Ovary (tissue), 9 donors: ENCODE measurements around the gene SEC24D. TPM values are rescaled to one million over a fixed set of nuclear protein-coding genes. Genes with fewer than 3 reads are reported as not detected.

Experiments used
- DNase-seq, 5 donors: peaks; one replicate each; pipeline ENCODE4 v3.0.0-alpha.2; 2019 to 2020
- H3K27ac ChIP-seq, 2 donors: fragments of 200-600 bp; one replicate each; pipeline versions ENCODE4 v1.5.1 to v1.8.0; 2019 to 2022
- H3K27me3 ChIP-seq: fragments of 200-600 bp; one replicate; pipeline ENCODE4 v1.8.0; 2022
- H3K36me3 ChIP-seq: fragments of 200-600 bp; sonication (generic); one replicate; pipeline ENCODE4 v1.5.1; 2019
- H3K4me1 ChIP-seq: one replicate; pipeline ENCODE4 v1.8.1; 2013; ENCODE audit warnings: mild to moderate bottlenecking, moderate library complexity; ENCODE audit not compliant: insufficient read depth
- H3K4me3 ChIP-seq: fragments of 200-600 bp; sonication (generic); one replicate; pipeline ENCODE4 v1.5.1; 2017
- H3K9me3 ChIP-seq, 2 donors: fragments of 200-600 bp in 1 of 2; sonication (generic) in 1 of 2; one replicate each; pipeline versions ENCODE4 v1.5.1 to v1.8.1; 2013 to 2019; ENCODE audit warnings: mild to moderate bottlenecking in 1 of 2, moderate library complexity in 1 of 2
- EP300 ChIP-seq: sonication (generic); formaldehyde crosslinking; IDR thresholded peaks from one replicate; pipeline ENCODE4 v1.6.1; 2017; ENCODE audit warnings: antibody characterized with exemption
- POLR2A ChIP-seq: fragments of 450-650 bp; IDR thresholded peaks from one replicate; pipeline ENCODE4 v1.6.1; 2017; ENCODE audit warnings: antibody characterized with exemption, mild to moderate bottlenecking, moderate library complexity
- WGBS, 3 donors: extraction: QIAGEN DNeasy Blood & Tissue Kit in 1 of 3; methylation state at CpG; one replicate each; pipeline versions ENCODE4 v1.1.5 to v1.1.7; 2013 to 2017; 5-methylcytosine and 5-hydroxymethylcytosine counted together
- intact Hi-C, 4 donors: fragments of 100-400 bp; cut with DNase I; formaldehyde crosslinking; loops; one replicate each; pipeline versions ENCODE4 v1.11.0 to v1.15.1; 2022 to 2023
- polyA plus RNA-seq, 2 donors: library from polyadenylated mRNA; stranded (reverse); fragments of 200-250 nt in 1 of 2; fragments of 350-450 nt in 1 of 2; fragmentation: Illumina TruSeq in 1 of 2; extraction: RNeasy Lipid Tissue Mini Kit (QIAGEN cat#74804) in 1 of 2; gene quantifications; one replicate each; pipeline ENCODE4 v1.2.3, GENCODE V29; 2013 to 2014
- total RNA-seq, 7 donors: library from RNA; depleted of rRNA in 2 of 7; stranded (reverse); fragments of >200 nt in 2 of 7; fragmentation: NEBNext Ultra II Directional in 3 of 7; extraction: Animal tissue kit (Norgen Biotek cat#: 25700) in 3 of 7; gene quantifications; one replicate each; pipeline versions ENCODE4 v1.1.0 to v1.2.4, GENCODE V29; 2016 to 2023
- TF ChIP-seq, protein P1 (sequence below), 3 donors: fragments of 450-650 bp in 2 of 3; fragments of 200-600 bp in 1 of 3; IDR thresholded peaks; one replicate each; pipeline versions ENCODE4 v1.5.1 to v1.8.0; 2016 to 2022; ENCODE audit warnings: antibody characterized with exemption in 3 of 3, mild to moderate bottlenecking in 1 of 3
- donor health status: DM: no; HTN: no; CAD: no; lungs with moderate emphysema.
- donor health status: DM: no; HTN: no; CAD: no.
- donor health status: Bipolar disorder and iron deficiency.
- donor health status: DM: yes; HTN: yes; CAD: no.
- donor health status: DM: no; HTN: no; CAD: no.
- donor health status: DM: yes; HTN: yes; CAD: no.

Gene SEC24D
- total and polyA plus RNA-seq, 9 donors = 15.4 to 53.0 (median 39.0) TPM

DNA sequence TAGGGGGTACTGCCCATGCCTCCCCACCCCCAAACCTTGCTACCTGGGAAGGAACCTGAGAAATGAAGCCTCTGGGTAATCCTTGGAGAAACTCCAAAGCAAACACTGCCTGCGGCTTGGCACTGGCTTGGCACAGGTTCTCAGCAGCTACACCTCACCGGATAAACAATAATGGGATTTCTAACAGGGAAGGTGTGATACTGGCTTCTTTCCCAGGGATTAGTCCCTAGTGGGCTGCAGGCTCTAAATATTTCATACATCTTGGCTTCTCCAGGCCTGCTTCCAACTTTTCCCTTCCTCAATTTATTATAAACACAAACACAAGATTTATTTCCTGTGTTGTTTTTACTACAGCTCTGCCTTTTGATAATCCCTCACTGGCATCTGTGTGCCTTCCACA lies 12.5 kb downstream of the SEC24D start:
- WGBS, 3 donors = 66 to 81% (median 73%) methylated on average over 2 of the region's 2 CpGs
- Histone ChIP-seq H3K27ac (no peak overlapping the region), H3K27me3 (no peaks in the 10 kb centered on the region), H3K4me3 (no peak overlapping the region), H3K36me3 (no peaks in the 10 kb centered on the region), H3K9me3 (no peaks in the 10 kb centered on the region), H3K4me1 (peaks cover 6% of the 10 kb centered on the region)
- intact Hi-C loops = no loop called here
- no peak for DNase-seq
- TF ChIP-seq EP300 (no peak), POLR2A (no peak)
- TF ChIP-seq, protein P1, sequence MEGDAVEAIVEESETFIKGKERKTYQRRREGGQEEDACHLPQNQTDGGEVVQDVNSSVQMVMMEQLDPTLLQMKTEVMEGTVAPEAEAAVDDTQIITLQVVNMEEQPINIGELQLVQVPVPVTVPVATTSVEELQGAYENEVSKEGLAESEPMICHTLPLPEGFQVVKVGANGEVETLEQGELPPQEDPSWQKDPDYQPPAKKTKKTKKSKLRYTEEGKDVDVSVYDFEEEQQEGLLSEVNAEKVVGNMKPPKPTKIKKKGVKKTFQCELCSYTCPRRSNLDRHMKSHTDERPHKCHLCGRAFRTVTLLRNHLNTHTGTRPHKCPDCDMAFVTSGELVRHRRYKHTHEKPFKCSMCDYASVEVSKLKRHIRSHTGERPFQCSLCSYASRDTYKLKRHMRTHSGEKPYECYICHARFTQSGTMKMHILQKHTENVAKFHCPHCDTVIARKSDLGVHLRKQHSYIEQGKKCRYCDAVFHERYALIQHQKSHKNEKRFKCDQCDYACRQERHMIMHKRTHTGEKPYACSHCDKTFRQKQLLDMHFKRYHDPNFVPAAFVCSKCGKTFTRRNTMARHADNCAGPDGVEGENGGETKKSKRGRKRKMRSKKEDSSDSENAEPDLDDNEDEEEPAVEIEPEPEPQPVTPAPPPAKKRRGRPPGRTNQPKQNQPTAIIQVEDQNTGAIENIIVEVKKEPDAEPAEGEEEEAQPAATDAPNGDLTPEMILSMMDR (IDR thresholded peaks at IDR 0.05) = no peak

DNA sequence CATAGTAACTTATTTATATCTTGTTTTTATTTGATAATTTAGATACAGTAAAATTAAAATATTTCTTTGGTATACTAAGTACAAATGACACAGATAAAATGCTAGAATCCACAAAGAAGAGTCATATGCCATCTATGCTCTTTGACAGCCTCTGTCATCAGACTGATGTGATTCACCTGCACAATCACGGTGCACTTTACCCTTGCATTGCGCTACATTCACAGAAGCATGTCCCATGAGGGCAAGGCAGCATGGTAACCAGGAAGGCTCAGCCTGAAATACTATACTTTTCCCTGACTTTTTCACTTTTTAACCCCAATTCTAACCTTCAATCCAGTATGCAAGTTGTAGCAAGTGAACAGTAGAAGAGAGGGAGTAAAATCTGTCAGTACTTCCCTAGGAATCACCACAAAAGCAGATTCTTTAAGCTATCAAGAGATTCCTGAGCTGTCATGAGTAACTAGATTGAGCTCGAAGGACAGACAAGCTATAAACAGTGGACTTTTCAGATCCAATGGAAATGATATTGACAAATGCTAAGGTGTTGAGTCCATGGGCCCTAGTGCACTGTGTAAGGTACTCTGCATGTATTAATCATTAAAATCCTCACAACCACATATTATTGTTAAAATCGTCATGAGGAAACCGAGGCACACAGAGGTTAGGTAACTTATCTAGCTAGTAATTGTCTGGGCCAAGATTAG lies 14.2 kb downstream of the SEC24D start:
- WGBS, 3 donors = 73 to 81% (median 79%) methylated on average over 5 of the region's 5 CpGs
- Histone ChIP-seq H3K27ac (no peak overlapping the region), H3K4me3 (no peak overlapping the region), H3K9me3 (no peaks in the 10 kb centered on the region), H3K27me3 (no peaks in the 10 kb centered on the region), H3K4me1 (no peaks in the 10 kb centered on the region), H3K36me3 (no peaks in the 10 kb centered on the region)
- intact Hi-C loops = no loop called here
- no peak for DNase-seq
- TF ChIP-seq EP300 = no peak
- TF ChIP-seq, protein P1 (IDR thresholded peaks at IDR 0.05) = no peak

DNA sequence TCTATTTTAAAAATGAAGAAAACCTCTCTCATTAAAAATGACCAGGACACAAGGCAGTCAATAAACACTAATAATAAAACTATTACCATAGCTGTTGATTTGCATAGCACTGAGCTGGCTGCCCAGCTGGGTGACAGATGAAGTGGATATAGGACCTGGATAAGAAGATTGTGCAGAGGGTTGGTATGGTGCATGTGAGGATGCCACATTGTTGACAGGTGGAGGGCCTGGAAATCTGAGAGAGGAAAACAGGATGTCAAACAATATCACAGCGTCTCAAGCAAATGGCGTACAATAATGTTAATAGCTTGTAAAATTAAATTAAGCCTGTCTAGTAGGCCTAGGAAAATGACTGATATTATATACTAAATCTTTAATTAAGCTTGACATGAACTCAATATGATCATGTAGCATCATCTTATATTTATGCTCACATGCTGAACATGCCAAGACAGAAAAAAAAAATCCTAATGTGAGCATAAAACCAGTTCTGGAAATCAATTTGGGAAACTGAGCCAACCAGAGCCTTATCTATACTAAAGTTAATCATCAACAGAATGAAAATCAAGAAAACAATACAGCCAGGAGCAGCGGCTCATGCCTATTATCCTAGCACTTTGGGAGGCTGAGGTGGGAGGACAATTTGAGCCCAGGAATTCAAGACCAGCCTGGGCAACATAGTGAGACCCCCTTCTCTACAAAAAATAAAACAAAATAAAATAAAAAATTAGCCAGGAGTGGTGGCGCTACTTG lies 18.6 kb downstream of the SEC24D start:
- DNase-seq = no peak
- H3K36me3 ChIP-seq = no peaks in the 10 kb centered on the region
- WGBS, 3 donors = 95 to 98% (median 96%) methylated on average over 4 of the region's 4 CpGs
- no peaks in the 10 kb centered on the region for H3K27me3 ChIP-seq
- TF ChIP-seq, protein P1 (IDR thresholded peaks at IDR 0.05) = no peak
- TF ChIP-seq EP300 = no peak
- no peak for TF ChIP-seq POLR2A
- no peak overlapping the region for H3K27ac ChIP-seq
- H3K9me3 ChIP-seq = no peaks in the 10 kb centered on the region
- intact Hi-C loops = no loop called here
- no peak overlapping the region for H3K4me3 ChIP-seq
- H3K4me1 ChIP-seq = no peaks in the 10 kb centered on the region

DNA sequence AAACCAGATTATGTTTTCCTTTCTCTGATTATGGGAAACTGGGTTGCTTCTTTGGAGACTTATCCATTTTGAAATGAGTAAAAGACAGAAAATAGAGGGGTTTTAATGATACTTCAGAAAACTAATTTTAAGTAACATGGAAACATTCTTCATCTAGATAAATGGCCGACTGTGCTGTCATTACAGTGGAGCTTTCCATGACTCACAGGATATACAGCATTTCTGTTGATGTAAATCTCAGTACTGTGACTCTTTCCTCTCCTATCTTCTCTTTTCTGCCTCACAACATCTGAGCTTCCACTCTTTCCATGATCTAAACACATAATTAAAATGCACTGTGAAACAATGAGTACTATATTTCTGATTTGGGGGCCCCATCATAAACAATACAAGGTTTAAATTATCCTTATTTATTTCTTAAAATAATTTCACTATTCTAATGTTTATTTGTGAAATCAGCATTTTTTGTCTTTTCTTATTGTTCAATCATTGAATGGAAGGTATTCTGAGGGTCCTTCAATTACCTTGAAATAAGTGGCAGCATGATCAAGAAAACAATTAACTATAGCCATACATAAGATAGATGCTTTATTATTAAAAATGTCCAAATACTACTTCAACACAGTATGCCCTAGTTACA lies 19.3 kb downstream of the SEC24D start:
- 0 to 81% (median 73%) methylated on average over 1 of the region's 1 CpG for WGBS, 3 donors
- no peak overlapping the region for H3K4me3 ChIP-seq
- no peaks in the 10 kb centered on the region for H3K36me3 ChIP-seq
- intact Hi-C loops = no loop called here
- H3K4me1 ChIP-seq = no peaks in the 10 kb centered on the region
- no peaks in the 10 kb centered on the region for H3K9me3 ChIP-seq
- TF ChIP-seq EP300 (no peak), POLR2A (no peak)
- TF ChIP-seq, protein P1 (IDR thresholded peaks at IDR 0.05) = no peak
- H3K27me3 ChIP-seq = no peaks in the 10 kb centered on the region
- no peak overlapping the region for H3K27ac ChIP-seq
- DNase-seq = no peak
